Fibroblast of the aortic adventitia (primary cell): Measurements from ENCODE around the gene PAPLN. TPM values are rescaled to one million over a fixed set of nuclear protein-coding genes. Genes with fewer than 3 reads are reported as not detected.

ENCODE experiments used
- DNase-seq: peaks from one replicate; pipeline ENCODE4 v3.0.0-alpha.2; 2010; ENCODE audit warnings: low read depth
- H3K4me3 ChIP-seq: 2 replicates; pipeline ENCODE4 v1.5.1; 2011; ENCODE audit warnings: low read depth, mild to moderate bottlenecking, control low read depth, low read length, moderate library complexity
- CTCF ChIP-seq: IDR thresholded peaks from 2 replicates; pipeline ENCODE4 v1.5.1; 2011; ENCODE audit warnings: mild to moderate bottlenecking, low read length, control low read depth, inconsistent platforms; ENCODE audit not compliant: insufficient read depth
- total RNA-seq: library from RNA; depleted of rRNA; stranded (reverse); fragments of >200 nt; gene quantifications from 2 replicates; pipeline ENCODE4 v1.2.3, GENCODE V29; 2012; ENCODE audit warnings: low replicate concordance

The PAPLN gene
- total RNA-seq, 1 donor = 3.0 TPM

GRCh38 chr14:73259837-73260236 is 22.5 kb downstream of the PAPLN start:
- TF ChIP-seq CTCF = no peak
- no peak for DNase-seq
- H3K4me3 ChIP-seq = no peak overlapping the region

DNA sequence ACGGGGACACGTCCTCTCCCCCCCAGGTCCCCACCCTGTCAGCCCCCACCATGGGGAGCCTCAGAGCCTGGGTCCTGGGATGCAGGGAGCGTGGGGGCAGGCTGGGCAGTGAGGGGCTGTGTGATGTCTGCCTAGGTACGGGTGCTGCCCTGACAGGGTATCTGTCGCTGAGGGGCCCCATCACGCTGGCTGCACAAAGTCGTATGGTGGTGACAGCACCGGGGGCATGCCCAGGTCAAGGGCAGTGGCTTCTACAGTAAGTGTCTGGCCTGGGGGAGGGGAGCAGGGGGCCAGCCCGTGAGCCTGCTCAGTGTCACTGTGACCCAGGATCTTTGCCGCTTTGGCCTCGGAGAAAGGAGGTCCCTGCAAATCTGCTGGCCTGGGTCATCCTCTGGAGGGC is 23.3 kb downstream of the PAPLN start:
- no peak for TF ChIP-seq CTCF
- H3K4me3 ChIP-seq = no peak overlapping the region
- no peak for DNase-seq

GRCh38 chr14:73261075-73261474 is 23.8 kb downstream of the PAPLN start:
- TF ChIP-seq CTCF = no peak
- no peak for DNase-seq
- no peak overlapping the region for H3K4me3 ChIP-seq

GRCh38 chr14:73261520-73262426 is 24.5 kb downstream of the PAPLN start:
- no peak overlapping the region for H3K4me3 ChIP-seq
- TF ChIP-seq CTCF = no peak
- DNase-seq = no peak

DNA sequence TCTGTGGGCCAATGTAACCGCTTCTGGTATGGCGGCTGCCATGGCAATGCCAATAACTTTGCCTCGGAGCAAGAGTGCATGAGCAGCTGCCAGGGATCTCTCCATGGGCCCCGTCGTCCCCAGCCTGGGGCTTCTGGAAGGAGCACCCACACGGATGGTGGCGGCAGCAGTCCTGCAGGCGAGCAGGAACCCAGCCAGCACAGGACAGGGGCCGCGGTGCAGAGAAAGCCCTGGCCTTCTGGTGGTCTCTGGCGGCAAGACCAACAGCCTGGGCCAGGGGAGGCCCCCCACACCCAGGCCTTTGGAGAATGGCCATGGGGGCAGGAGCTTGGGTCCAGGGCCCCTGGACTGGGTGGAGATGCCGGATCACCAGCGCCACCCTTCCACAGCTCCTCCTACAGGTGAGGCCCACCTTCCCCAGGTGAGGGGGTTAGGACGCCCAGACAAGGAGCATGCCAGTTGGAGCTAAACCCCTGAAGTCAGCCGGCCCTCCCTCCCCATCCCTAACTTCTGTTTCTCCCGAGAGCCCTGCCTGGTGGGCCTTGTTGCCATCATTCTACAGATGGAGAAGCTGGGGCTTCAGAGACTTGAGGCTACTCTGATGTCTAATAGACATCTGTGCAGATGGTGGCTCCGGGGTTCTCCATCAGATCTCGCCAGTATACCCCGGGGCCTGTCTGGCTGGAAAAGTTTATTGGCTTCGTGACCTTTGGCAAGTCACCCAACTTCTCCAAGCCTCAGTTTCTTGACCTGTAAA is 25.3 kb downstream of the PAPLN start:
- no peak for DNase-seq
- TF ChIP-seq CTCF = no peak
- H3K4me3 ChIP-seq = no peak overlapping the region

DNA sequence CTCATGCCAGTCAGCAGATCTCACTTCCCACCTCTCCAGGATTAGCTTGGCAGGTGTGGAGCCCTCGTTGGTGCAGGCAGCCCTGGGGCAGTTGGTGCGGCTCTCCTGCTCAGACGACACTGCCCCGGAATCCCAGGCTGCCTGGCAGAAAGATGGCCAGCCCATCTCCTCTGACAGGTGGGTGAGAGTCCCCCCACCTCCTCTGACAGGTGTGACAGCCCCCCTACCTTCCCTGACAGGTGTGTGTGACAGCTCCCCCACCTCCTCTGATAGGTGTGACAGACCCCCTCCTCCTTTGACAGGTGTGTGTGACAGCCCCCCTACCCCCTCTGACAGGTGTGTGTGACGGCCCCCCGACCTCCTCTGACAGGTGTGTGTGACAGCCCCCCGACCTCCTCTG is 26.3 kb downstream of the PAPLN start:
- no peak overlapping the region for H3K4me3 ChIP-seq
- no peak for DNase-seq
- TF ChIP-seq CTCF = no peak
